H1 (cell line): Measurements from ENCODE around the gene CRYGA. TPM values are rescaled to one million over a fixed set of nuclear protein-coding genes. Genes with fewer than 3 reads are reported as not detected.

ENCODE experiments used
- ATF3 ChIP-seq: IDR thresholded peaks from 2 replicates; pipeline ENCODE4 v1.6.1; 2011; ENCODE audit warnings: low read depth, mild to moderate bottlenecking, low read length; ENCODE audit not compliant: insufficient read depth
- CTCF ChIP-seq, 3 experiments: IDR thresholded peaks; 1 replicate in 2 of 3; 2 replicates in 1 of 3; pipeline versions ENCODE4 v1.5.1 to v1.6.1; 2011; ENCODE audit warnings: low read length in 3 of 3, mild to moderate bottlenecking in 3 of 3, inconsistent platforms in 2 of 3, low read depth in 1 of 3, moderate library complexity in 1 of 3; ENCODE audit not compliant: insufficient read depth in 1 of 3; ENCODE audit errors: control extremely low read depth in 1 of 3
- PHF8 ChIP-seq: fragments of 200-600 bp; sonication (generic); conservative IDR thresholded peaks from 2 replicates; pipeline ENCODE4 v1.7.1; 2012; ENCODE audit warnings: low read depth, mild to moderate bottlenecking, inconsistent platforms, low read length, moderate library complexity
- RAD21 ChIP-seq, 2 experiments: IDR thresholded peaks in 1 of 2; conservative IDR thresholded peaks in 1 of 2; 2 replicates each; pipeline ENCODE4 v1.6.1; 2011; ENCODE audit warnings: low read depth in 2 of 2, low read length in 2 of 2, improper control_type of control experiment in 1 of 2, inconsistent platforms in 1 of 2, mild to moderate bottlenecking in 1 of 2, moderate library complexity in 1 of 2
- SIRT6 ChIP-seq: IDR thresholded peaks from one replicate; pipeline ENCODE4 v1.7.1; 2012; ENCODE audit warnings: low read length, inconsistent platforms
- polyA plus RNA-seq, 7 experiments: library from polyadenylated mRNA; depleted of rRNA in 3 of 7; stranded (reverse) in 5 of 7; unstranded in 2 of 7; fragments of >200 nt in 5 of 7; fragments of 200-250 nt in 2 of 7; gene quantifications; 1 replicate in 5 of 7; 2 replicates in 1 of 7; 4 replicates in 1 of 7; pipeline versions ENCODE4 v1.2.1 to v1.2.3, GENCODE V29; 2011 to 2013; ENCODE audit warnings: missing spikeins in 2 of 7, mixed read lengths in 2 of 7
- total RNA-seq: library from RNA; stranded (reverse); fragmentation: NEBNext Ultra II Directional; extraction: Animal tissue kit (Norgen Biotek cat#: 25700); gene quantifications from 2 replicates; pipeline ENCODE4 v1.2.1, GENCODE V29; 2021

CRYGA gene
- total and polyA plus RNA-seq, 2 of the 8 experiments (the other 6 are each of a cell fraction or from before 2014, with no cell fraction given), result not detected

GRCh38 chr2:208174144-208174543 lies 10.8 kb upstream of the CRYGA start (continued):
- TF ChIP-seq SIRT6, result no peak
- TF ChIP-seq ATF3, result no peak
- no peak for TF ChIP-seq CTCF (IDR thresholded peaks at IDR 0.05; ENCODE audit: control extremely low read depth in 1 of 3, insufficient read depth in 1 of 3, low read depth in 1 of 3, low read length in 3 of 3)
- TF ChIP-seq PHF8, result no peak
- no peak for TF ChIP-seq RAD21 (IDR thresholded peaks at IDR 0.05 in 1 of 2, conservative IDR thresholded peaks at IDR 0.05 in 1 of 2; ENCODE audit: low read depth in 2 of 2, low read length in 2 of 2)
